ENCODE results near the gene TTLL7. TPM values are rescaled to one million over a fixed set of nuclear protein-coding genes. Genes with fewer than 3 reads are reported as not detected.

TTLL7 gene
- total RNA-seq, 2 donors from 2014 or later: 3.4 to 3.7 TPM

DNA sequence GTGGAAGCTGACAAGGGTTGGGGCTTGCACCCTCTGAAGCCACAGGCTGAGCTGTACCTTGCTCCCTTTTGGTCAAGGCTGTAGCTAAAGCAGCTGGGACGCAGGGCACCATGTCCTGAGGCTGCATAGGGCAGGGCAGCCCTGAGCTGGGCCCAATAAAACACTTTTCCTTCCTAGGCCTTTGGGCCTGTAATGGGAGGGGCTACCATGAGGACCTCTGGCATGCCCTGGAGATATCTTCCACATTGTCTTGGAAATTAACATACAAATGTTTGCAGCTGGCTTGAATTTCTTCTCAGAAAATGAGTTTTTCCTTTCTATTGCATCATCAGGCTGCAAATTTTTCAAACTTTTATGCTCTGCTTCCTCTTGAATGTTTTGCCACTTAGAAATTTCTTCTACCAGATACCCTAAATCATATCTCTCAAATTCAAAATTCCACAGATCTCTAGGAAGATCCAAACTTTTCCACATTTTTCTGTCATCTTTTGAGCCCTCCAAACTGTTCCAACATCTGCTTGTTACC lies 32.9 kb upstream of the TTLL7 start:
- Histone ChIP-seq H3K27me3 (ENCODE audit: control insufficient read depth, insufficient read depth, low read length, poor library complexity, severe bottlenecking) (no peaks in the 10 kb centered on the region), H3K4me3 (ENCODE audit: low read length) (no peak overlapping the region), H3K27ac (ENCODE audit: low read depth, low read length) (no peak overlapping the region), H3K9ac (ENCODE audit: extremely low read depth, low read length, poor library complexity, severe bottlenecking) (no peak overlapping the region), H3K4me1 (ENCODE audit: control insufficient read depth, insufficient read depth, low read length) (no peaks in the 10 kb centered on the region), H3K36me3 (ENCODE audit: control insufficient read depth, insufficient read depth, low read length) (no peaks in the 10 kb centered on the region), H3K9me3 (ENCODE audit: control insufficient read depth, low read length) (peaks cover 9% of the 10 kb centered on the region)
- Mint-ChIP-seq H3K4me3 (no peak overlapping the region), H3K27me3 (ENCODE audit: insufficient read depth) (peaks cover 93% of the 10 kb centered on the region), H3K27ac (no peak overlapping the region), H3K9me3 (no peaks in the 10 kb centered on the region), H3K36me3 (ENCODE audit: low read depth) (no peaks in the 10 kb centered on the region), H3K4me1 (peaks cover 4% of the 10 kb centered on the region)
- TF ChIP-seq, protein P1, sequence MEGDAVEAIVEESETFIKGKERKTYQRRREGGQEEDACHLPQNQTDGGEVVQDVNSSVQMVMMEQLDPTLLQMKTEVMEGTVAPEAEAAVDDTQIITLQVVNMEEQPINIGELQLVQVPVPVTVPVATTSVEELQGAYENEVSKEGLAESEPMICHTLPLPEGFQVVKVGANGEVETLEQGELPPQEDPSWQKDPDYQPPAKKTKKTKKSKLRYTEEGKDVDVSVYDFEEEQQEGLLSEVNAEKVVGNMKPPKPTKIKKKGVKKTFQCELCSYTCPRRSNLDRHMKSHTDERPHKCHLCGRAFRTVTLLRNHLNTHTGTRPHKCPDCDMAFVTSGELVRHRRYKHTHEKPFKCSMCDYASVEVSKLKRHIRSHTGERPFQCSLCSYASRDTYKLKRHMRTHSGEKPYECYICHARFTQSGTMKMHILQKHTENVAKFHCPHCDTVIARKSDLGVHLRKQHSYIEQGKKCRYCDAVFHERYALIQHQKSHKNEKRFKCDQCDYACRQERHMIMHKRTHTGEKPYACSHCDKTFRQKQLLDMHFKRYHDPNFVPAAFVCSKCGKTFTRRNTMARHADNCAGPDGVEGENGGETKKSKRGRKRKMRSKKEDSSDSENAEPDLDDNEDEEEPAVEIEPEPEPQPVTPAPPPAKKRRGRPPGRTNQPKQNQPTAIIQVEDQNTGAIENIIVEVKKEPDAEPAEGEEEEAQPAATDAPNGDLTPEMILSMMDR (conservative IDR thresholded peaks at IDR 0.05): no peak
- WGBS, 2 experiments (ENCODE audit: insufficient coverage in 1 of 2, insufficient read length in 1 of 2): 87 to 100% methylated on average over 1 of the region's 1 CpG
- DNase-seq: no peak

DNA sequence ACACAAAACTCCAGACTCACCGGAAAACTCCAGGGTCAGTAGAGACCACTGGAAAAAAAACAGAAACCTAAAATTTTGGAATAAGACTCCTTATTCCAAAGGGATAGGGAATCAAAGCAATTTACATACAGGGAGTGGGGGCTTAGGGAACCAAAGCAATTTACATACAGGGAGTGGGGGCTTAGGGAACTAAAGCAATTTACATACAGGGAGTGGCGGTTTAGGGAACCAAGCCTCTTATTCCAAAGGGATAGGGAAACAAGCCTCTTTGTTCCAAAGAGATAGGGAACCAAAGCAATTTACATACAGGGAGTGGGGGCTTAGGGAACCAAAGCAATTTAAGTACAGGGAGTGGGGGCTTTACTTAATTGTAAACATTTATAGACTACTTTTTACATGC lies 28.4 kb upstream of the TTLL7 start:
- no peak for DNase-seq

DNA sequence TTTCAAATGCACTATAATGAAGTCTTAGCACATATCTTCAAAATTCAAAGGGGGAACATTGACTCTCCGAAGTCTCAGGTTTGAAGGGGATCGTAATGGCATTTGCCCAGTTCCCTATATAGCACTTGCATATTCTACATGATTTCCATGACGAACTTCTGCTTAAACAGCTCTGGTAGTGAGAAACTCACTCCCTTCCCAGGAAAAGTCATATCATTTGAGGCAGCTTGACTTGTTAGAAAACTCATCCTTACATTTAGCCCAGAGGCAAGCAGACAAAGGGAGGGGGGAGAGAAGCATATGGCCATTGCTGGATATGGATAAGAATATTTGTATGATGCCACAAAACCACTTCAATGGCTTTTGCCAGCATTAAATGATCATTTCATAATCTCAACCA lies 27.0 kb upstream of the TTLL7 start:
- no peak overlapping the region for H3K4me3 ChIP-seq (ENCODE audit: low read length)
- peaks cover 86% of the 10 kb centered on the region for H3K27me3 Mint-ChIP-seq (ENCODE audit: insufficient read depth)
- peaks cover 4% of the 10 kb centered on the region for H3K4me1 Mint-ChIP-seq
- peaks cover 18% of the 10 kb centered on the region for H3K9me3 ChIP-seq (ENCODE audit: control insufficient read depth, low read length)
- peaks cover 11% of the 10 kb centered on the region for H3K9me3 Mint-ChIP-seq
- no peak overlapping the region for H3K27ac Mint-ChIP-seq
- H3K4me1 ChIP-seq (ENCODE audit: control insufficient read depth, insufficient read depth, low read length): no peaks in the 10 kb centered on the region
- no peak overlapping the region for H3K4me3 Mint-ChIP-seq
- H3K27me3 ChIP-seq (ENCODE audit: control insufficient read depth, insufficient read depth, low read length, poor library complexity, severe bottlenecking): peaks cover 42% of the 10 kb centered on the region
- 82 to 90% methylated on average over 2 to 3 of the region's 3 CpGs for WGBS, 2 experiments (ENCODE audit: insufficient coverage in 1 of 2, insufficient read length in 1 of 2)
- no peak for DNase-seq
- no peak overlapping the region for H3K27ac ChIP-seq (ENCODE audit: low read depth, low read length)
- no peaks in the 10 kb centered on the region for H3K36me3 Mint-ChIP-seq (ENCODE audit: low read depth)
- H3K36me3 ChIP-seq (ENCODE audit: control insufficient read depth, insufficient read depth, low read length): no peaks in the 10 kb centered on the region
- H3K9ac ChIP-seq (ENCODE audit: extremely low read depth, low read length, poor library complexity, severe bottlenecking): no peak overlapping the region
- TF ChIP-seq, protein P1 (conservative IDR thresholded peaks at IDR 0.05): no peak

More for the DNA sequence above, 28.4 kb upstream of the TTLL7 start:
- H3K36me3 Mint-ChIP-seq (ENCODE audit: low read depth): no peaks in the 10 kb centered on the region
- no peak overlapping the region for H3K9ac ChIP-seq (ENCODE audit: extremely low read depth, low read length, poor library complexity, severe bottlenecking)
- H3K27me3 ChIP-seq (ENCODE audit: control insufficient read depth, insufficient read depth, low read length, poor library complexity, severe bottlenecking): peaks cover 42% of the 10 kb centered on the region
- peaks cover 4% of the 10 kb centered on the region for H3K4me1 Mint-ChIP-seq
- no peak overlapping the region for H3K4me3 ChIP-seq (ENCODE audit: low read length)
- 68% methylated on average over 2 of the region's 2 CpGs; no CpG with 5 or more reads in 1 of the 2 experiments for WGBS, 2 experiments (ENCODE audit: insufficient coverage in 1 of 2, insufficient read length in 1 of 2)
- no peaks in the 10 kb centered on the region for H3K4me1 ChIP-seq (ENCODE audit: control insufficient read depth, insufficient read depth, low read length)
- no peak overlapping the region for H3K27ac ChIP-seq (ENCODE audit: low read depth, low read length)
- peaks cover 90% of the 10 kb centered on the region for H3K27me3 Mint-ChIP-seq (ENCODE audit: insufficient read depth)
- H3K9me3 ChIP-seq (ENCODE audit: control insufficient read depth, low read length): peaks cover 10% of the 10 kb centered on the region
- H3K36me3 ChIP-seq (ENCODE audit: control insufficient read depth, insufficient read depth, low read length): no peaks in the 10 kb centered on the region
- no peak overlapping the region for H3K4me3 Mint-ChIP-seq
- TF ChIP-seq, protein P1 (conservative IDR thresholded peaks at IDR 0.05): no peak
- no peak overlapping the region for H3K27ac Mint-ChIP-seq
- H3K9me3 Mint-ChIP-seq: peaks cover 1% of the 10 kb centered on the region

Measured in endodermal cell (in vitro differentiated cells).